ENCODE results near the gene TTC13.

TTC13 gene

GRCh38 chr1:230950404-230950803 lies 28.3 kb downstream of the TTC13 start:
- DNase-seq (ENCODE audit: low read depth, low spot score): no peak

GRCh38 chr1:230948903-230949302 lies 29.8 kb downstream of the TTC13 start:
- no peak for DNase-seq (ENCODE audit: low read depth, low spot score)

- DNase-seq (ENCODE audit: low read depth, low spot score): no peak
These were observed 30.4 kb downstream of the TTC13 start for GRCh38 chr1:230948301-230948700.

GRCh38 chr1:230943048-230943593 lies 35.5 kb downstream of the TTC13 start:
- no peak for DNase-seq (ENCODE audit: low read depth, low spot score)

- no peak for DNase-seq (ENCODE audit: low read depth, low spot score)
These were observed 37.8 kb downstream of the TTC13 start for GRCh38 chr1:230940848-230941247.

GRCh38 chr1:230939806-230940489 lies 38.7 kb downstream of the TTC13 start:
- DNase-seq (ENCODE audit: low read depth, low spot score): no peak

GRCh38 chr1:230938924-230939368 lies 39.7 kb downstream of the TTC13 start:
- DNase-seq (ENCODE audit: low read depth, low spot score): no peak

GRCh38 chr1:230937371-230937770 lies 41.3 kb downstream of the TTC13 start:
- no peak for DNase-seq (ENCODE audit: low read depth, low spot score)

GRCh38 chr1:230936475-230936874 lies 42.2 kb downstream of the TTC13 start:
- DNase-seq (ENCODE audit: low read depth, low spot score): no peak

GRCh38 chr1:230935852-230936251 lies 42.8 kb downstream of the TTC13 start:
- DNase-seq (ENCODE audit: low read depth, low spot score): no peak

GRCh38 chr1:230930986-230931385 lies 47.7 kb downstream of the TTC13 start:
- no peak for DNase-seq (ENCODE audit: low read depth, low spot score)

- DNase-seq (ENCODE audit: low read depth, low spot score): no peak
These were observed 52.5 kb downstream of the TTC13 start for GRCh38 chr1:230926182-230926581.

GRCh38 chr1:230925608-230926007 lies 53.1 kb downstream of the TTC13 start:
- no peak for DNase-seq (ENCODE audit: low read depth, low spot score)

- DNase-seq (ENCODE audit: low read depth, low spot score): no peak
These were observed 55.5 kb downstream of the TTC13 start for GRCh38 chr1:230923176-230923575.

- no peak for DNase-seq (ENCODE audit: low read depth, low spot score)
These were observed 56.0 kb downstream of the TTC13 start for GRCh38 chr1:230922620-230923019.

GRCh38 chr1:230919207-230919606 lies 59.5 kb downstream of the TTC13 start:
- DNase-seq (ENCODE audit: low read depth, low spot score): no peak

GRCh38 chr1:230917284-230918135 lies 61.2 kb downstream of the TTC13 start:
- DNase-seq (ENCODE audit: low read depth, low spot score): peak; percentile 84

- DNase-seq (ENCODE audit: low read depth, low spot score): no peak
These were observed 61.9 kb downstream of the TTC13 start for GRCh38 chr1:230916587-230917283.

GRCh38 chr1:230915078-230915477 lies 63.6 kb downstream of the TTC13 start:
- DNase-seq (ENCODE audit: low read depth, low spot score): no peak

- no peak for DNase-seq (ENCODE audit: low read depth, low spot score)
These were observed 65.2 kb downstream of the TTC13 start for GRCh38 chr1:230913496-230913895.

GRCh38 chr1:230910755-230911117 lies 67.9 kb downstream of the TTC13 start:
- no peak for DNase-seq (ENCODE audit: low read depth, low spot score)
